Endodermal cell (in vitro differentiated cells): ENCODE results near the gene NGEF. TPM values are rescaled to one million over a fixed set of nuclear protein-coding genes. Genes with fewer than 3 reads are reported as not detected.

Source experiments
- DNase-seq: peaks from one replicate; pipeline ENCODE4 v3.0.0-alpha.2; 2017
- H3K27ac ChIP-seq: 2 replicates; pipeline ENCODE4 v1.5.1; 2013; ENCODE audit warnings: mild to moderate bottlenecking, low read depth, low read length, moderate library complexity
- H3K27me3 ChIP-seq: 2 replicates; pipeline ENCODE4 v1.6.1; 2013; ENCODE audit warnings: mild to moderate bottlenecking, low read length, moderate library complexity; ENCODE audit not compliant: insufficient read depth, control insufficient read depth, poor library complexity, severe bottlenecking
- H3K36me3 ChIP-seq: 2 replicates; pipeline ENCODE4 v1.7.0; 2013; ENCODE audit warnings: mild to moderate bottlenecking, low read length, moderate library complexity; ENCODE audit not compliant: control insufficient read depth, insufficient read depth
- H3K4me1 ChIP-seq: one replicate; pipeline ENCODE4 v1.7.0; 2013; ENCODE audit warnings: low read length; ENCODE audit not compliant: control insufficient read depth, insufficient read depth
- H3K4me3 ChIP-seq: 2 replicates; pipeline ENCODE4 v1.5.1; 2013; ENCODE audit warnings: mild to moderate bottlenecking, low read length, moderate library complexity
- H3K9ac ChIP-seq: 2 replicates; pipeline ENCODE4 v1.6.1; 2013; ENCODE audit warnings: mild to moderate bottlenecking, low read length, moderate library complexity; ENCODE audit not compliant: poor library complexity, severe bottlenecking; ENCODE audit errors: extremely low read depth
- H3K9me3 ChIP-seq: 2 replicates; pipeline ENCODE4 v1.6.1; 2013; ENCODE audit warnings: mild to moderate bottlenecking, low read length, moderate library complexity; ENCODE audit not compliant: control insufficient read depth
- H3K27ac Mint-ChIP-seq: 2 replicates; pipeline ENCODE4 v1.8.0; 2020; ENCODE audit warnings: mixed read lengths
- H3K27me3 Mint-ChIP-seq: 2 replicates; pipeline ENCODE4 v1.8.0; 2021; ENCODE audit warnings: mild to moderate bottlenecking, mixed read lengths; ENCODE audit not compliant: insufficient read depth
- H3K36me3 Mint-ChIP-seq: 2 replicates; pipeline ENCODE4 v1.8.0; 2020; ENCODE audit warnings: low read depth, mixed read lengths
- H3K4me1 Mint-ChIP-seq: 2 replicates; pipeline ENCODE4 v1.8.0; 2020; ENCODE audit warnings: mixed read lengths
- H3K4me3 Mint-ChIP-seq: 2 replicates; pipeline ENCODE4 v1.8.0; 2020; ENCODE audit warnings: mild to moderate bottlenecking, moderate library complexity, mixed read lengths
- H3K9me3 Mint-ChIP-seq: 2 replicates; pipeline ENCODE4 v1.8.0; 2020; ENCODE audit warnings: mild to moderate bottlenecking, mixed read lengths
- CTCF ChIP-seq: fragments of 200-600 bp; sonication (generic); conservative IDR thresholded peaks from 2 replicates; pipeline ENCODE4 v1.5.0; 2021; ENCODE audit warnings: antibody characterized with exemption, mild to moderate bottlenecking
- WGBS, 2 experiments: methylation state at CpG; one replicate each; pipeline versions ENCODE4 v1.1.5 to v1.1.7; 2013; ENCODE audit warnings: missing lambda C conversion rate in 2 of 2, mixed read lengths in 1 of 2; ENCODE audit not compliant: insufficient coverage in 1 of 2, insufficient read length in 1 of 2; 5-methylcytosine and 5-hydroxymethylcytosine counted together
- long read RNA-seq, 4 experiments: library from polyadenylated mRNA in 2 of 4; library from RNA in 1 of 4; library from capped mRNA in 1 of 4; stranded (forward) in 3 of 4; unstranded in 1 of 4; transcript quantifications; one replicate each; pipeline ENCODE4 v2.0.0, GENCODE V29; 2020 to 2021; ENCODE audit warnings: inconsistent platforms in 1 of 4
- polyA plus RNA-seq, 2 experiments: library from polyadenylated mRNA; stranded (reverse); fragments of 50-300 nt; gene quantifications; one replicate each; pipeline ENCODE4 v1.2.3, GENCODE V29; 2013
- total RNA-seq, 2 donors: library from RNA; stranded (reverse); fragmentation: NEBNext Ultra II Directional in 1 of 2; extraction: Animal tissue kit (Norgen Biotek cat#: 25700) in 1 of 2; gene quantifications; 2 replicates in 1 of 2; 3 replicates in 1 of 2; pipeline ENCODE4 v1.2.1, GENCODE V29; 2021

The NGEF gene
- total RNA-seq, result 1 to 10 TPM; 1.8 to 2.9 TPM
- polyA plus RNA-seq (2013, experiment 1 of 2), result 2.1 TPM
- 3.7 TPM for polyA plus RNA-seq (2013, experiment 2 of 2)
- long read RNA-seq, experiment 1, partial matches to known transcripts, result 2 of 3 reads
- long read RNA-seq, experiment 1, other reads (novel, unspliced or antisense), result 1 of 3 reads
- long read RNA-seq, experiment 2, partial matches to known transcripts, result 0 of 6 reads
- long read RNA-seq, experiment 2, other reads (novel, unspliced or antisense), result 6 of 6 reads
- long read RNA-seq, experiment 3, partial matches to known transcripts, result 2 of 15 reads
- long read RNA-seq, experiment 3, other reads (novel, unspliced or antisense), result 13 of 15 reads
- long read RNA-seq, experiment 4, partial matches to known transcripts, result 0 of 5 reads
- long read RNA-seq, experiment 4, other reads (novel, unspliced or antisense), result 5 of 5 reads

GRCh38 chr2:233013027-233013461 is at the start of gene NGEF:
NGEF (minus strand) TSS chr2:233013256; CDS start chr2:232974890, 38,366 bp downstream.
- Histone ChIP-seq H3K27me3 (no peaks in the 10 kb centered on the region), H3K4me3 (no peak within 1 kb of the TSS), H3K36me3 (no peaks in the 10 kb centered on the region), H3K27ac (no peak within 1 kb of the TSS), H3K4me1 (no peaks in the 10 kb centered on the region), H3K9ac (no peak within 1 kb of the TSS), H3K9me3 (no peaks in the 10 kb centered on the region)
- Mint-ChIP-seq H3K27ac (no peak within 1 kb of the TSS), H3K4me1 (no peaks in the 10 kb centered on the region), H3K27me3 (peaks cover 20% of the 10 kb centered on the region), H3K36me3 (no peaks in the 10 kb centered on the region), H3K9me3 (no peaks in the 10 kb centered on the region), H3K4me3 (no peak within 1 kb of the TSS)
- TF ChIP-seq CTCF, result no peak
- 92% methylated on average over 8 to 12 of the region's 12 CpGs for WGBS, 2 experiments
- DNase-seq, result peak; percentile 34

- H3K36me3 ChIP-seq, result no peaks in the 10 kb centered on the region
- H3K27me3 ChIP-seq, result no peaks in the 10 kb centered on the region
- H3K4me1 Mint-ChIP-seq, result no peaks in the 10 kb centered on the region
- DNase-seq, result peak; percentile 39
- no peaks in the 10 kb centered on the region for H3K9me3 ChIP-seq
- no peak for TF ChIP-seq CTCF
- no peak overlapping the region for H3K4me3 Mint-ChIP-seq
- no peaks in the 10 kb centered on the region for H3K36me3 Mint-ChIP-seq
- WGBS, 2 experiments, result 87 to 94% methylated on average over 3 to 4 of the region's 4 CpGs
- no peak overlapping the region for H3K9ac ChIP-seq
- no peak overlapping the region for H3K27ac Mint-ChIP-seq
- no peaks in the 10 kb centered on the region for H3K27me3 Mint-ChIP-seq
- no peak overlapping the region for H3K4me3 ChIP-seq
- peaks cover 4% of the 10 kb centered on the region for H3K4me1 ChIP-seq
- H3K9me3 Mint-ChIP-seq, result no peaks in the 10 kb centered on the region
- H3K27ac ChIP-seq, result peak overlapping the region; percentile 26
Measured at GRCh38 chr2:233062451-233062850, 49.4 kb upstream of the NGEF start.

GRCh38 chr2:233061591-233062450 is 48.8 kb upstream of the NGEF start:
- Histone ChIP-seq H3K4me1 (peaks cover 4% of the 10 kb centered on the region), H3K4me3 (no peak overlapping the region), H3K27ac (peak overlapping the region; percentile 26), H3K9ac (no peak overlapping the region), H3K27me3 (no peaks in the 10 kb centered on the region), H3K36me3 (no peaks in the 10 kb centered on the region), H3K9me3 (no peaks in the 10 kb centered on the region)
- Mint-ChIP-seq H3K4me3 (no peak overlapping the region), H3K36me3 (no peaks in the 10 kb centered on the region), H3K27ac (no peak overlapping the region), H3K9me3 (no peaks in the 10 kb centered on the region), H3K4me1 (no peaks in the 10 kb centered on the region), H3K27me3 (peaks cover under 1% of the 10 kb centered on the region)
- 53 to 84% methylated on average over 5 to 12 of the region's 12 CpGs for WGBS, 2 experiments
- peak; percentile 83 for DNase-seq
- peak; percentile 63 for TF ChIP-seq CTCF
